PFSK-1 (cell line): ENCODE measurements around the gene PHLDB1.

ENCODE experiments used
- POLR2AphosphoS5 ChIP-seq: IDR thresholded peaks from 2 replicates; pipeline ENCODE4 v1.6.1; 2012; ENCODE audit warnings: low read depth, mild to moderate bottlenecking, control low read depth, low read length, moderate library complexity
- REST ChIP-seq, 2 experiments: IDR thresholded peaks; 2 replicates each; pipeline versions ENCODE4 v1.6.1 to v1.8.0; 2011 to 2012; ENCODE audit warnings: low read depth in 2 of 2, low read length in 2 of 2, control low read depth in 1 of 2, inconsistent platforms in 1 of 2, mild to moderate bottlenecking in 1 of 2, moderate library complexity in 1 of 2; ENCODE audit not compliant: insufficient read depth in 1 of 2
- SIN3A ChIP-seq: IDR thresholded peaks from 2 replicates; pipeline ENCODE4 v1.6.1; 2012; ENCODE audit warnings: mild to moderate bottlenecking, low read length, moderate library complexity, borderline replicate concordance; ENCODE audit not compliant: insufficient read depth
- TAF1 ChIP-seq: IDR thresholded peaks from 2 replicates; pipeline ENCODE4 v1.6.1; 2012; ENCODE audit warnings: low read length, control low read depth, borderline replicate concordance; ENCODE audit not compliant: insufficient read depth

DNA sequence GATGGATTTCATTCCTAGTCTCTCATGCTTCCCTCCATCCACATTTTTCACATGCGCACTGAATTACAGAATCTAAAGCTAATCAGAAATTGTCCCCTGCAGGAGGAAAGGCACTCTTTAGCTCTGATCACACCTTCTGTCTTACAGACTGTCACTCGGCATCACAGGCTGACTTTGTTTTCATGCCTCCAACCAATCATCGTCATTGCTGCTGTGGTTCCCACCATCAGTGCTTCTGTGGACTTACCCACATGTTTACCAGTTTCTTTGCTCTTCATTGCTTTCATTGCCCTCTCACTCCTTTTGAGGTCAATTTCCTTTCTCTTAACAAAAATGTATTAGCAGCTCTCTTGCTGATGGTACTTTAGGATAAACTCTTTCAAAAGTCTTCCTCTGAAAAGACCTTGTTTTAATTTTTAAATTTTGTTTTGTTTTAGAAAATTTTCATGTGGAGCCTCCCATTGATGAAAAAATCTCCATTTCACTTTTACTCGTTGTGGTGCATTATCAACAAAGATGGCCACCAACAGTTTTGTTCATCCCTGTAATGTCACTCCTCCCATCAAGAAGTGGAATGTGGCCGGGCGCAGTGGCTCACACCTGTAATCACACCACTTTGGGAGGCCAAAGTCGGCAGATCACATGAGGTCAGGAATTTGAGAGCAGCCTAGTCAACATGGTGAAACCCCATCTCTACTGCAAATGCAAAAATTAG is 92.2 kb downstream of the PHLDB1 start:
- no peak for TF ChIP-seq POLR2AphosphoS5
- TF ChIP-seq REST (IDR thresholded peaks at IDR 0.05; ENCODE audit: insufficient read depth in 1 of 2, low read depth in 2 of 2, low read length in 2 of 2), result no peak
- no peak for TF ChIP-seq TAF1
- TF ChIP-seq SIN3A, result no peak
